H1 (cell line): Measurements from ENCODE around the gene LRRC63. TPM values are rescaled to one million over a fixed set of nuclear protein-coding genes. Genes with fewer than 3 reads are reported as not detected.
"Not testable (repeated sequence)": the region's sequence is repeated elsewhere in the genome, so short reads cannot be mapped to it uniquely, and the experiment has no call there.

ENCODE experiments used
- CTCF ChIA-PET: fragments of 300-600 bp; sonication (Branson Sonifier 250); formaldehyde crosslinking; loops from one replicate; lab custom pipeline; 2021; ENCODE audit not compliant: partially characterized antibody; lab: Charles Lee
- POLR2A ChIA-PET: fragments of 300-600 bp; sonication (Branson Sonifier 250); formaldehyde crosslinking; loops from one replicate; lab custom pipeline; 2021; ENCODE audit warnings: inconsistent platforms; ENCODE audit not compliant: partially characterized antibody; lab: Charles Lee
- DNase-seq, 2 experiments: peaks; one replicate each; pipeline versions ENCODE4 v3.0.0 to v3.0.0-alpha.2; 2010 to 2022; ENCODE audit warnings: low spot score in 2 of 2, low read depth in 1 of 2, mixed read lengths in 1 of 2
- FAIRE-seq: peaks from 2 replicates; lab custom pipeline; 2011; peaks lifted over from hg19 to GRCh38; lab: Jason Lieb, UNC
- H2AFZ ChIP-seq: 2 replicates; pipeline ENCODE4 v1.8.1; 2012; ENCODE audit warnings: low read length, inconsistent platforms
- H2AK5ac ChIP-seq: 2 replicates; pipeline ENCODE4 v1.6.1; 2013; ENCODE audit warnings: low read depth, low read length
- H2BK120ac ChIP-seq: replicated peaks from 2 replicates; pipeline ENCODE3; 2013; ENCODE audit warnings: low read depth, low read length, inconsistent platforms
- H2BK12ac ChIP-seq: 2 replicates; pipeline ENCODE4 v1.6.1; 2013; ENCODE audit warnings: low read depth, low read length
- H2BK15ac ChIP-seq: 2 replicates; pipeline ENCODE4 v1.6.1; 2013; ENCODE audit warnings: low read length
- H2BK20ac ChIP-seq: 2 replicates; pipeline ENCODE4 v1.6.1; 2013; ENCODE audit warnings: low read length
- H2BK5ac ChIP-seq: 2 replicates; pipeline ENCODE4 v1.6.1; 2013; ENCODE audit warnings: low read depth, low read length
- H3K14ac ChIP-seq: 2 replicates; pipeline ENCODE4 v1.6.1; 2013; ENCODE audit warnings: inconsistent platforms; ENCODE audit not compliant: insufficient read length
- H3K18ac ChIP-seq: 2 replicates; pipeline ENCODE4 v1.6.1; 2013; ENCODE audit warnings: low read length; ENCODE audit errors: extremely low read depth
- H3K23ac ChIP-seq: 2 replicates; pipeline ENCODE4 v1.6.1; 2013; ENCODE audit warnings: inconsistent platforms; ENCODE audit not compliant: insufficient read length
- H3K23me2 ChIP-seq: 2 replicates; pipeline ENCODE4 v1.6.1; 2013; ENCODE audit warnings: low read depth, low read length
- H3K27ac ChIP-seq: 2 replicates; pipeline ENCODE4 v1.6.1; 2011; ENCODE audit warnings: low read depth, low read length, inconsistent platforms
- H3K27me3 ChIP-seq, 4 experiments: replicated peaks in 1 of 4; 1 replicate in 1 of 4; 2 replicates in 3 of 4; pipeline versions ENCODE4 v1.6.1 to v1.8.1; 2011 to 2013; ENCODE audit warnings: low read length in 3 of 4, mild to moderate bottlenecking in 3 of 4, inconsistent platforms in 2 of 4, mixed read lengths in 2 of 4, moderate library complexity in 1 of 4; ENCODE audit not compliant: control insufficient read depth in 3 of 4, insufficient read depth in 3 of 4; ENCODE audit errors: extremely low read depth in 1 of 4
- H3K36me3 ChIP-seq, 4 experiments: 2 replicates each; pipeline versions ENCODE4 v1.6.1 to v1.8.1; 2011 to 2013; ENCODE audit warnings: mild to moderate bottlenecking in 4 of 4, low read length in 3 of 4, moderate library complexity in 2 of 4, control low read depth in 1 of 4, inconsistent platforms in 1 of 4; ENCODE audit not compliant: insufficient read depth in 4 of 4, control insufficient read depth in 2 of 4
- H3K4ac ChIP-seq: replicated peaks from 2 replicates; pipeline ENCODE3; 2013; ENCODE audit warnings: low read length, low read depth, mixed read lengths, inconsistent platforms; ENCODE audit not compliant: insufficient read length
- H3K4me1 ChIP-seq, 4 experiments: replicated peaks in 1 of 4; 1 replicate in 1 of 4; 2 replicates in 3 of 4; pipeline versions ENCODE4 v1.6.1 to v1.8.1; 2011 to 2013; ENCODE audit warnings: low read length in 3 of 4, inconsistent platforms in 2 of 4, mixed read lengths in 1 of 4; ENCODE audit not compliant: insufficient read depth in 4 of 4, control insufficient read depth in 3 of 4
- H3K4me2 ChIP-seq, 2 experiments: 2 replicates each; pipeline versions ENCODE4 v1.6.1 to v1.8.1; 2011 to 2013; ENCODE audit warnings: low read depth in 2 of 2, low read length in 2 of 2, control low read depth in 1 of 2, inconsistent platforms in 1 of 2, mild to moderate bottlenecking in 1 of 2; ENCODE audit not compliant: insufficient read depth in 1 of 2
- H3K4me3 ChIP-seq, 4 experiments: fragments of 200-600, 300-600 bp in 1 of 4; sonication (generic), shearing (Covaris generic), sonication (Bioruptor Twin) in 1 of 4; 2 replicates each; pipeline versions ENCODE4 v1.5.1 to v1.8.1; 2011 to 2016; ENCODE audit warnings: low read length in 4 of 4, low read depth in 3 of 4, control low read depth in 2 of 4, inconsistent platforms in 2 of 4, mild to moderate bottlenecking in 2 of 4, mixed read lengths in 1 of 4, moderate library complexity in 1 of 4; ENCODE audit not compliant: insufficient read depth in 2 of 4; ENCODE audit errors: extremely low read depth in 1 of 4
- H3K56ac ChIP-seq: replicated peaks from 2 replicates; pipeline ENCODE3; 2013; ENCODE audit warnings: low read depth, mild to moderate bottlenecking, mixed read lengths, low read length, inconsistent platforms; ENCODE audit not compliant: insufficient read length
- H3K79me1 ChIP-seq: 2 replicates; pipeline ENCODE4 v1.6.1; 2013; ENCODE audit warnings: low read depth, low read length, control low read depth
- H3K79me2 ChIP-seq, 2 experiments: 2 replicates each; pipeline versions ENCODE4 v1.6.1 to v1.8.1; 2012 to 2013; ENCODE audit warnings: low read length in 2 of 2, mild to moderate bottlenecking in 2 of 2, inconsistent platforms in 1 of 2; ENCODE audit not compliant: insufficient read depth in 2 of 2, control insufficient read depth in 1 of 2
- H3K9ac ChIP-seq, 4 experiments: replicated peaks in 1 of 4; 1 replicate in 1 of 4; 2 replicates in 3 of 4; pipeline versions ENCODE4 v1.6.1 to v1.8.1; 2011 to 2013; ENCODE audit warnings: low read depth in 3 of 4, low read length in 3 of 4, control low read depth in 2 of 4, mild to moderate bottlenecking in 2 of 4, moderate library complexity in 2 of 4, inconsistent platforms in 1 of 4; ENCODE audit errors: extremely low read depth in 1 of 4
- H3K9me3 ChIP-seq, 2 experiments: 2 replicates each; pipeline versions ENCODE4 v1.6.1 to v1.8.1; 2012 to 2013; ENCODE audit warnings: mild to moderate bottlenecking in 2 of 2, moderate library complexity in 2 of 2, control low read depth in 1 of 2, inconsistent platforms in 1 of 2, low read depth in 1 of 2, low read length in 1 of 2, mixed read lengths in 1 of 2; ENCODE audit not compliant: insufficient read depth in 2 of 2
- H4K20me1 ChIP-seq, 2 experiments: replicated peaks in 1 of 2; 2 replicates each; pipeline versions ENCODE3 to v1.8.1; 2011 to 2013; ENCODE audit warnings: inconsistent platforms in 2 of 2, low read length in 2 of 2, mild to moderate bottlenecking in 1 of 2; ENCODE audit not compliant: insufficient read depth in 2 of 2, control insufficient read depth in 1 of 2
- H4K5ac ChIP-seq: 2 replicates; pipeline ENCODE4 v1.6.1; 2013; ENCODE audit warnings: low read length, low read depth, mixed read lengths, inconsistent platforms; ENCODE audit not compliant: insufficient read length
- H4K8ac ChIP-seq: 2 replicates; pipeline ENCODE4 v1.8.0; 2013; ENCODE audit warnings: mild to moderate bottlenecking, moderate library complexity, low read length, inconsistent platforms; ENCODE audit not compliant: insufficient read depth; ENCODE audit errors: extremely low read depth
- H4K91ac ChIP-seq: replicated peaks from 2 replicates; pipeline ENCODE3; 2013; ENCODE audit warnings: low read length, mixed read lengths, inconsistent platforms; ENCODE audit not compliant: insufficient read length
- WGBS, 2 experiments: shearing (Covaris generic) in 1 of 2; methylation state at CpG; one replicate each; pipeline versions ENCODE4 v1.1.6 to v1.1.7; 2013 to 2015; ENCODE audit warnings: low lambda C conversion rate in 2 of 2, mixed read lengths in 2 of 2, inconsistent platforms in 1 of 2, low coverage in 1 of 2, missing lambda C conversion rate in 1 of 2; ENCODE audit not compliant: insufficient replicate concordance in 2 of 2, insufficient coverage in 1 of 2, insufficient read length in 1 of 2; ENCODE audit errors: extremely low coverage in 1 of 2, missing lambda C conversion rate in 1 of 2; 5-methylcytosine and 5-hydroxymethylcytosine counted together
- polyA plus RNA-seq, 7 experiments: library from polyadenylated mRNA; depleted of rRNA in 3 of 7; stranded (reverse) in 5 of 7; unstranded in 2 of 7; fragments of >200 nt in 5 of 7; fragments of 200-250 nt in 2 of 7; gene quantifications; 1 replicate in 5 of 7; 2 replicates in 1 of 7; 4 replicates in 1 of 7; pipeline versions ENCODE4 v1.2.1 to v1.2.3, GENCODE V29; 2011 to 2013; ENCODE audit warnings: missing spikeins in 2 of 7, mixed read lengths in 2 of 7
- total RNA-seq: library from RNA; stranded (reverse); fragmentation: NEBNext Ultra II Directional; extraction: Animal tissue kit (Norgen Biotek cat#: 25700); gene quantifications from 2 replicates; pipeline ENCODE4 v1.2.1, GENCODE V29; 2021

The LRRC63 gene
- total and polyA plus RNA-seq, 2 of the 8 experiments (the other 6 are each of a cell fraction or from before 2014, with no cell fraction given) = not detected

- H3K4me2 ChIP-seq, H2BK15ac ChIP-seq, H3K9me3 ChIP-seq, H2BK5ac ChIP-seq, H3K9ac ChIP-seq, H2BK12ac ChIP-seq, H3K23me2 ChIP-seq, H3K79me1 ChIP-seq, H2AK5ac ChIP-seq, H4K20me1 ChIP-seq, POLR2A ChIA-PET, H3K79me2 ChIP-seq, H3K36me3 ChIP-seq, H3K27me3 ChIP-seq, H3K56ac ChIP-seq, H3K4ac ChIP-seq, FAIRE-seq, H4K5ac ChIP-seq, H2BK120ac ChIP-seq, H2BK20ac ChIP-seq, H3K23ac ChIP-seq, H4K91ac ChIP-seq, DNase-seq, H3K4me3 ChIP-seq, H4K8ac ChIP-seq, H3K4me1 ChIP-seq, H3K14ac ChIP-seq, H3K18ac ChIP-seq, H3K27ac ChIP-seq: not testable (repeated sequence)
- H2AFZ ChIP-seq = 0 out of 2 replicates have a peak overlapping the region, but pooled peaks have one; percentile 40
- WGBS, 2 experiments = 91% methylated on average over 15 of the region's 16 CpGs; no CpG with 5 or more reads in 1 of the 2 experiments
- CTCF ChIA-PET = interaction anchor here (2.9 kb wide), 1 partner anchor 125 kb away, joined by 7 read pairs; no protein-coding TSS in a partner anchor
These were observed 72.4 kb downstream of the LRRC63 start for GRCh38 chr13:46283912-46284824.
